CD4-positive, alpha-beta T cell (primary cell): ENCODE data around the gene KCNS1. TPM values are rescaled to one million over a fixed set of nuclear protein-coding genes. Genes with fewer than 3 reads are reported as not detected.

ENCODE experiments used
- ATAC-seq: fragments of 200-7000 bp; cut with Tn5 transposase; one replicate; pipeline ENCODE4 v1.10.0; 2022; ENCODE audit warnings: mild to moderate bottlenecking; ENCODE audit not compliant: poor library complexity
- CTCF ChIA-PET: fragments of 350-600 bp; sonication (Branson Sonifier 250); formaldehyde crosslinking; loops from one replicate; lab custom pipeline; 2021; ENCODE audit warnings: antibody characterized with exemption, inconsistent platforms; lab: Charles Lee
- POLR2A ChIA-PET: fragments of 350-600 bp; sonication (Branson Sonifier 250); formaldehyde crosslinking; loops from one replicate; lab custom pipeline; 2021; ENCODE audit warnings: antibody characterized with exemption, inconsistent platforms; lab: Charles Lee
- DNase-seq, 14 experiments: peaks; one replicate each; pipeline ENCODE4 v3.0.0-alpha.2; 2013 to 2020; ENCODE audit warnings: mixed read lengths in 2 of 14
- H3K27ac ChIP-seq, 2 donors: one replicate each; pipeline versions ENCODE4 v1.5.1 to v1.7.0; 2013; ENCODE audit warnings: low read length in 2 of 2, low read depth in 1 of 2, mild to moderate bottlenecking in 1 of 2
- H3K27me3 ChIP-seq, 2 experiments: 1 replicate in 1 of 2; 2 replicates in 1 of 2; pipeline versions ENCODE4 v1.6.1 to v1.7.0; 2013; ENCODE audit warnings: low read length in 2 of 2, control low read depth in 1 of 2, mild to moderate bottlenecking in 1 of 2, moderate library complexity in 1 of 2; ENCODE audit not compliant: insufficient read depth in 2 of 2, control insufficient read depth in 1 of 2
- H3K36me3 ChIP-seq: one replicate; pipeline ENCODE4 v1.6.1; 2013; ENCODE audit warnings: low read length, control low read depth; ENCODE audit not compliant: insufficient read depth
- H3K4me1 ChIP-seq: one replicate; pipeline ENCODE4 v1.6.1; 2013; ENCODE audit warnings: low read length, control low read depth; ENCODE audit not compliant: insufficient read depth
- H3K4me3 ChIP-seq: one replicate; pipeline ENCODE4 v1.5.1; 2013; ENCODE audit warnings: mild to moderate bottlenecking, low read length, moderate library complexity
- H3K9me3 ChIP-seq, 2 experiments: 1 replicate in 1 of 2; 2 replicates in 1 of 2; pipeline versions ENCODE4 v1.6.1 to v1.7.0; 2013; ENCODE audit warnings: low read length in 2 of 2, mild to moderate bottlenecking in 2 of 2, control low read depth in 1 of 2, moderate library complexity in 1 of 2; ENCODE audit not compliant: control insufficient read depth in 1 of 2, insufficient read depth in 1 of 2
- H3K27ac Mint-ChIP-seq: one replicate; pipeline ENCODE4 v1.8.0; 2020; ENCODE audit warnings: mixed read lengths
- H3K27me3 Mint-ChIP-seq: one replicate; pipeline ENCODE4 v1.8.0; 2021; ENCODE audit warnings: mixed read lengths
- H3K36me3 Mint-ChIP-seq: one replicate; pipeline ENCODE4 v1.8.0; 2021; ENCODE audit warnings: low read depth, mixed read lengths
- H3K4me1 Mint-ChIP-seq: one replicate; pipeline ENCODE4 v1.8.0; 2021; ENCODE audit warnings: low read depth, mixed read lengths
- H3K4me3 Mint-ChIP-seq: one replicate; pipeline ENCODE4 v1.8.0; 2020; ENCODE audit warnings: mild to moderate bottlenecking, mixed read lengths
- H3K9me3 Mint-ChIP-seq: one replicate; pipeline ENCODE4 v1.8.0; 2020; ENCODE audit warnings: mixed read lengths
- intact Hi-C, 2 experiments: fragments of 100-400 bp; cut with DNase I in 1 of 2; cut with micrococcal nuclease in 1 of 2; formaldehyde crosslinking; loops; one replicate each; pipeline versions ENCODE4 v1.15.1 to v1.9.0; 2023 to 2025; cut with DNase I, micrococcal nuclease
- total RNA-seq, 174 experiments: library from RNA in 2 of 174; stranded (reverse) in 2 of 174; gene quantifications; one replicate each; pipeline ENCODE4 v1.2.3 and lab custom pipeline; 2021 to 2026
- TF ChIP-seq, protein P1 (sequence below): fragments of 200-600 bp; IDR thresholded peaks from one replicate; pipeline ENCODE4 v1.8.0; 2022; ENCODE audit warnings: antibody characterized with exemption, mild to moderate bottlenecking

The KCNS1 gene
- total RNA-seq, 2 experiments from 2014 or later: not detected

DNA sequence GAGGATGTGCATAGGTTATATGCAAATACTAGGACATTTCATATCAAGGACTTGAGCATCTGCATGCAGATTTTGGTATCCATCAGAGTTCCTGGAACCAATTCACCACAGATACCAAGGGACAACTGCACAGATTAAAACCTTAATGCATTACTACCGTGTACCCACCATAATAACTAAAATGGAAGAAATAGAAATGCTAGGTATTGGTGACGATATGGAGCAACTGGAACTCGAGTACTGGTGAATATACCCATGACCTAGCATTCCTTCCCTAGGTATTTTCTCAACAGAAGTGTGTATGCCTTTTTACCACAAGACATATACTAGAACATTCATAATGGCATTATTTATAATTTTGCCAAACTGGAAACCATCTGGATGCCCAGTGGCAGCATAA lies 18.5 kb downstream of the KCNS1 start:
- H3K36me3 Mint-ChIP-seq: peaks cover 98% of the 10 kb centered on the region
- peak overlapping the region; percentile 14 for H3K27ac Mint-ChIP-seq

DNA sequence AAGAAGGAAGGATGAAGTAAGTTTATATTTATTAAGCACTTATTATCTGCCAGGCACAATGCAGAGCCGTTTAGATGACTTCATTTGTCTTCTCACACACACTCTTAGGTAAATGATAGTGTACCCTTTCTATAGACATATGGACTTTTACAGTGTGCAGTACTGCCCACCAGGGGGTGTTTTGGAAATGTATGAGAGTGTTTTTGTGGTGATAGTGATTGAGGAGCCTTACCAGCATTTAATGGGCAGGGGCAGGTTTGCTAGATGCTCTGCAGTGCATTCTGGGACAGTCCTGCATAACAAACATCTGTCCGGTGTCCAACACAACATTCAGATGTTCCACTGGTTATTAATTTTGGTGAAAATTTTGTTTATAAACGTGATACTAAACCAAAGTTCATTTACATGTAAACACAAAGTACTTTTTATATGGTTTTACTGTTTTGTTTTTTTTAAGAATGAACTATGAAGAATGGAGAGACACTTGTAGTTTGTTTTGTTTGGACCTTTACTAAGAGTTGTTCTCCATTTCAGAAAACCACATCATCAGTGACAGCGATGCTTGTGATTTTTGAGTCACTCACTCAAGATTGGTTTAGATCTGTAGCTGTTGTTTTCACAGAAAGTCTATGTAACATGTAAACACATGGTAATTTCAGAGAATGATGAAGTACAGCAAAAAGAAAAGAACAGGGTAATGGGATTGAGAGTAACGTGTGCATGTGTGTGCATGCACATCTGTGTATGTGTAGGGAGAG lies 19.9 kb downstream of the KCNS1 start:
- peaks cover 8% of the 10 kb centered on the region for H3K4me1 Mint-ChIP-seq
- Histone ChIP-seq H3K9me3 (peaks cover 9 to 12% of the 10 kb centered on the region in 2 experiments), H3K36me3 (peaks cover 81% of the 10 kb centered on the region), H3K27me3 (no peaks in the 10 kb centered on the region), H3K27ac (no peak overlapping the region), H3K4me1 (no peaks in the 10 kb centered on the region), H3K4me3 (no peak overlapping the region)
- H3K4me3 Mint-ChIP-seq: no peak overlapping the region
- ChIA-PET POLR2A (interaction anchor here (0.6 kb wide), 1 partner anchor 99 kb away, joined by 3 read pairs; no protein-coding TSS in a partner anchor), CTCF (no interaction called here)
- intact Hi-C loops: no loop called here
- peaks cover 4% of the 10 kb centered on the region for H3K9me3 Mint-ChIP-seq
- H3K27ac Mint-ChIP-seq: no peak overlapping the region
- H3K36me3 Mint-ChIP-seq: peaks cover 99% of the 10 kb centered on the region
- no peaks in the 10 kb centered on the region for H3K27me3 Mint-ChIP-seq
- DNase-seq (peak in 1 of 14 experiments; percentile 14), ATAC-seq (peak; percentile 56)
- TF ChIP-seq, protein P1, sequence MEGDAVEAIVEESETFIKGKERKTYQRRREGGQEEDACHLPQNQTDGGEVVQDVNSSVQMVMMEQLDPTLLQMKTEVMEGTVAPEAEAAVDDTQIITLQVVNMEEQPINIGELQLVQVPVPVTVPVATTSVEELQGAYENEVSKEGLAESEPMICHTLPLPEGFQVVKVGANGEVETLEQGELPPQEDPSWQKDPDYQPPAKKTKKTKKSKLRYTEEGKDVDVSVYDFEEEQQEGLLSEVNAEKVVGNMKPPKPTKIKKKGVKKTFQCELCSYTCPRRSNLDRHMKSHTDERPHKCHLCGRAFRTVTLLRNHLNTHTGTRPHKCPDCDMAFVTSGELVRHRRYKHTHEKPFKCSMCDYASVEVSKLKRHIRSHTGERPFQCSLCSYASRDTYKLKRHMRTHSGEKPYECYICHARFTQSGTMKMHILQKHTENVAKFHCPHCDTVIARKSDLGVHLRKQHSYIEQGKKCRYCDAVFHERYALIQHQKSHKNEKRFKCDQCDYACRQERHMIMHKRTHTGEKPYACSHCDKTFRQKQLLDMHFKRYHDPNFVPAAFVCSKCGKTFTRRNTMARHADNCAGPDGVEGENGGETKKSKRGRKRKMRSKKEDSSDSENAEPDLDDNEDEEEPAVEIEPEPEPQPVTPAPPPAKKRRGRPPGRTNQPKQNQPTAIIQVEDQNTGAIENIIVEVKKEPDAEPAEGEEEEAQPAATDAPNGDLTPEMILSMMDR: no peak

More for the DNA sequence above, 18.5 kb downstream of the KCNS1 start:
- ChIA-PET POLR2A (interaction anchor here (1.3 kb wide), 1 partner anchor 13 kb away, joined by 4 read pairs; no protein-coding TSS in a partner anchor), CTCF (interaction anchor here (1.5 to 1.9 kb wide), 2 partner anchors 14 to 39 kb away, joined by 7 to 9 read pairs; no protein-coding TSS in a partner anchor)
- H3K27me3 Mint-ChIP-seq: no peaks in the 10 kb centered on the region
- H3K27ac ChIP-seq: no peak overlapping the region
- H3K36me3 ChIP-seq: peaks cover 68% of the 10 kb centered on the region
- TF ChIP-seq, protein P1: no peak
- H3K9me3 ChIP-seq: peaks cover 9 to 12% of the 10 kb centered on the region in 2 experiments
- DNase-seq (no peak), ATAC-seq (no peak)
- no peaks in the 10 kb centered on the region for H3K4me1 ChIP-seq
- no peak overlapping the region for H3K4me3 ChIP-seq
- H3K27me3 ChIP-seq: no peaks in the 10 kb centered on the region
- intact Hi-C loops: no loop called here
- H3K4me1 Mint-ChIP-seq: peaks cover 8% of the 10 kb centered on the region
- peaks cover 4% of the 10 kb centered on the region for H3K9me3 Mint-ChIP-seq
- no peak overlapping the region for H3K4me3 Mint-ChIP-seq

DNA sequence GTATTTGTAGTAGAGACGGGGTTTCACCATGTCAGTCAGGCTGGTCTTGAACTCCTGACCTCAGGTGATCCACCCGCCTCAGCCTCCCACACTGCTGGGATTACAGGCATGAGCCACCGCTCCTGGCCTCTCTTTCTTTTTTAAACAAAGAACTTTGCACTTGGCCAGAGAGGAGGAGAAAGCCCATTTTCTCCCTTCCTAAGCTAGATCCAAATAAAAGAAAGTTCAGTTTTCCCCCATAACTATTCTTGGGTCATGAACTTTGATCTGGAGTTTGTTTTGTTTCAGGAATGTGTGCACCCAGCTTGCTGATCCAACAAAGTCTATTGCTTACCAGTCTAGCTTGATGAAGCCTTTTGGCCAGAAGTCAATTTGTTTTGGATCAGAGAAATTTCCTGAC lies 23.4 kb downstream of the KCNS1 start:
- ATAC-seq (no peak), DNase-seq (no peak)
- Mint-ChIP-seq H3K27me3 (no peaks in the 10 kb centered on the region), H3K9me3 (peaks cover 4% of the 10 kb centered on the region), H3K4me1 (peaks cover 10% of the 10 kb centered on the region), H3K27ac (no peak overlapping the region), H3K36me3 (peaks cover 99% of the 10 kb centered on the region), H3K4me3 (no peak overlapping the region)
- Histone ChIP-seq H3K27me3 (no peaks in the 10 kb centered on the region), H3K36me3 (peaks cover 97% of the 10 kb centered on the region), H3K9me3 (peaks cover 5 to 12% of the 10 kb centered on the region in 2 experiments), H3K4me1 (no peaks in the 10 kb centered on the region), H3K27ac (no peak overlapping the region), H3K4me3 (no peak overlapping the region)
- POLR2A ChIA-PET: no interaction called here
- CTCF ChIA-PET: no interaction called here
- TF ChIP-seq, protein P1: no peak
- intact Hi-C loops: no loop called here
